ENCODE measurements around the gene FBRSL1.

DNA sequence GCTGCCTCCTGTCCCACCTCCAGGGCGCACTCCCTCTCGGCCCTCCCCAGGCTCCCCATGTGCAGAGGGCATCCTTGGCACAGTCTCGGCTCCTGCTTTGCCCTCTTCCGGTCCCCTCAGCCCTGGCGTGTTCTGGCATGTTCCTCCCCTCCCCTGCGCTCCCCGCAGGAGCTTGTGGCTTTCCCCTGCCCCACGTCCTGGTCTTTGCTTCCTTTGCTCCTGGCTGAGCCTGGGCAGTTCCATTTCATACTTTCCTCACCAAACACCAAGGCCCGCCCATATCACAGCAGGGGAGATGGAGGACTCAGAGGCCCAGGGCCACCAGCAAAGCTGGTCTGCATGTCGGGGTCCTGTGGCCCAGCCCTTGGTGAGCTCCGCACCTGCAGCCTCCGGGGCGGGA is 56.0 kb downstream of the FBRSL1 start:
- no peak for TF ChIP-seq POLR2A (IDR thresholded peaks at IDR 0.05)
- TF ChIP-seq, protein P1, sequence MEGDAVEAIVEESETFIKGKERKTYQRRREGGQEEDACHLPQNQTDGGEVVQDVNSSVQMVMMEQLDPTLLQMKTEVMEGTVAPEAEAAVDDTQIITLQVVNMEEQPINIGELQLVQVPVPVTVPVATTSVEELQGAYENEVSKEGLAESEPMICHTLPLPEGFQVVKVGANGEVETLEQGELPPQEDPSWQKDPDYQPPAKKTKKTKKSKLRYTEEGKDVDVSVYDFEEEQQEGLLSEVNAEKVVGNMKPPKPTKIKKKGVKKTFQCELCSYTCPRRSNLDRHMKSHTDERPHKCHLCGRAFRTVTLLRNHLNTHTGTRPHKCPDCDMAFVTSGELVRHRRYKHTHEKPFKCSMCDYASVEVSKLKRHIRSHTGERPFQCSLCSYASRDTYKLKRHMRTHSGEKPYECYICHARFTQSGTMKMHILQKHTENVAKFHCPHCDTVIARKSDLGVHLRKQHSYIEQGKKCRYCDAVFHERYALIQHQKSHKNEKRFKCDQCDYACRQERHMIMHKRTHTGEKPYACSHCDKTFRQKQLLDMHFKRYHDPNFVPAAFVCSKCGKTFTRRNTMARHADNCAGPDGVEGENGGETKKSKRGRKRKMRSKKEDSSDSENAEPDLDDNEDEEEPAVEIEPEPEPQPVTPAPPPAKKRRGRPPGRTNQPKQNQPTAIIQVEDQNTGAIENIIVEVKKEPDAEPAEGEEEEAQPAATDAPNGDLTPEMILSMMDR (IDR thresholded peaks at IDR 0.05) = no peak
